HG02970 (cell line): Measurements from ENCODE around the gene SFRP5.

Experiments
- ATAC-seq: cut with Tn5 transposase; IDR thresholded peaks from one replicate; pipeline ENCODE4 v1.9.1; 2021; ENCODE audit warnings: mild to moderate bottlenecking, moderate library complexity, moderate number of reproducible peaks; ENCODE audit not compliant: unreplicated experiment, low FRiP score

The SFRP5 gene

GRCh38 chr10:97771913-97772823 is at the start of gene SFRP5:
SFRP5 (minus strand) TSS chr10:97771999; CDS start chr10:97771833, 166 bp downstream.
- no peak for ATAC-seq

GRCh38 chr10:97820096-97820704 is 48.4 kb upstream of the SFRP5 start:
- no peak for ATAC-seq

GRCh38 chr10:97818572-97818971 is 46.8 kb upstream of the SFRP5 start:
- no peak for ATAC-seq

- no peak for ATAC-seq
Observed at GRCh38 chr10:97816609-97817008, 44.8 kb upstream of the SFRP5 start.

GRCh38 chr10:97814996-97815395 is 43.2 kb upstream of the SFRP5 start:
- ATAC-seq, result no peak

GRCh38 chr10:97813311-97813710 is 41.5 kb upstream of the SFRP5 start:
- ATAC-seq, result no peak

GRCh38 chr10:97812696-97813095 is 40.9 kb upstream of the SFRP5 start:
- no peak for ATAC-seq

GRCh38 chr10:97811958-97812357 is 40.2 kb upstream of the SFRP5 start:
- no peak for ATAC-seq

- no peak for ATAC-seq
Observed at GRCh38 chr10:97810446-97810845, 38.6 kb upstream of the SFRP5 start.

- ATAC-seq, result no peak
Observed at GRCh38 chr10:97805949-97806348, 34.1 kb upstream of the SFRP5 start.

GRCh38 chr10:97805096-97805884 is 33.5 kb upstream of the SFRP5 start:
- no peak for ATAC-seq

- no peak for ATAC-seq
Observed at GRCh38 chr10:97801422-97801821, 29.6 kb upstream of the SFRP5 start.

GRCh38 chr10:97800474-97800873 is 28.7 kb upstream of the SFRP5 start:
- no peak for ATAC-seq

GRCh38 chr10:97798958-97799610 is 27.3 kb upstream of the SFRP5 start:
- no peak for ATAC-seq

GRCh38 chr10:97796651-97797050 is 24.9 kb upstream of the SFRP5 start:
- ATAC-seq, result no peak

GRCh38 chr10:97795886-97796285 is 24.1 kb upstream of the SFRP5 start:
- ATAC-seq, result no peak

- no peak for ATAC-seq
Observed at GRCh38 chr10:97791824-97792721, 20.3 kb upstream of the SFRP5 start.

GRCh38 chr10:97789770-97790397 is 18.1 kb upstream of the SFRP5 start:
- ATAC-seq, result no peak
